Inflammatory macrophage (primary cell): Measurements from ENCODE around the gene PTGDS.

Experiments
- DNase-seq, 2 donors: peaks; one replicate each; pipeline ENCODE4 v3.0.0-alpha.2; 2020 to 2022

The PTGDS gene

DNA sequence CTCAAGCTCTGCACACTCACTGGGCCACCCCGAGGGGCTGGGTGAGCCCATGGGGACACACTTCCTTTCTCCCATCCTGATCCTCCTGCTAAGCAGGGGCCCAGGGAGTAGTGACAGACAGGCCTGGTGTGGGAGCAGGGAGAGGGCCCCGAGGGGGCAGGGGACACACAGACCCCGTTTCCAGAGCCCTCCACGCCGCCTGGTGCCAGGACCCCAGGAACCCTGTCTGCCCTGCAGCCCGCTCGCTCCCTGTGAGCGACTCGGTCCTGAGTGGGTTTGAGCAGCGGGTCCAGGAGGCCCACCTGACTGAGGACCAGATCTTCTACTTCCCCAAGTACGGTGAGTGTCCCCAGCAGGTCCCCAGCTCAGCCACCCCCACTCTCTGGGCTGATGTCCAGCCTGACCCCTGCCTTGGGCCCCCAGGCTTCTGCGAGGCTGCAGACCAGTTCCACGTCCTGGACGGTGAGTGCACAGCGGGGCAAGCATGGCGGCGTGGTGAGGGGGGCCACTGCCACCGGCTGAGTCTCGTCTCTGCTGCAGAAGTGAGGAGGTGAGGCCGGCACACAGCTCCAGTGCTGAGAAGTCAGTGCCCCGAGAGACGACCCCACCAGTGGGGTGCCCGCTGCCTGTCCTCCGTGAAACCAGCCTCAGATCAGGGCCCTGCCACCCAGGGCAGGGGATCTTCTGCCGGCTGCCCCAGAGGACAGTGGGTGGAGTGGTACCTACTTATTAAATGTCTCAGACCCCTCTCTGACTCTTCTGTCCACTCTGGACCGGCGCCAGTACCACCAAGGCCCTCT, 30.9 kb upstream of the PTGDS start:
- DNase-seq, result no peak

DNA sequence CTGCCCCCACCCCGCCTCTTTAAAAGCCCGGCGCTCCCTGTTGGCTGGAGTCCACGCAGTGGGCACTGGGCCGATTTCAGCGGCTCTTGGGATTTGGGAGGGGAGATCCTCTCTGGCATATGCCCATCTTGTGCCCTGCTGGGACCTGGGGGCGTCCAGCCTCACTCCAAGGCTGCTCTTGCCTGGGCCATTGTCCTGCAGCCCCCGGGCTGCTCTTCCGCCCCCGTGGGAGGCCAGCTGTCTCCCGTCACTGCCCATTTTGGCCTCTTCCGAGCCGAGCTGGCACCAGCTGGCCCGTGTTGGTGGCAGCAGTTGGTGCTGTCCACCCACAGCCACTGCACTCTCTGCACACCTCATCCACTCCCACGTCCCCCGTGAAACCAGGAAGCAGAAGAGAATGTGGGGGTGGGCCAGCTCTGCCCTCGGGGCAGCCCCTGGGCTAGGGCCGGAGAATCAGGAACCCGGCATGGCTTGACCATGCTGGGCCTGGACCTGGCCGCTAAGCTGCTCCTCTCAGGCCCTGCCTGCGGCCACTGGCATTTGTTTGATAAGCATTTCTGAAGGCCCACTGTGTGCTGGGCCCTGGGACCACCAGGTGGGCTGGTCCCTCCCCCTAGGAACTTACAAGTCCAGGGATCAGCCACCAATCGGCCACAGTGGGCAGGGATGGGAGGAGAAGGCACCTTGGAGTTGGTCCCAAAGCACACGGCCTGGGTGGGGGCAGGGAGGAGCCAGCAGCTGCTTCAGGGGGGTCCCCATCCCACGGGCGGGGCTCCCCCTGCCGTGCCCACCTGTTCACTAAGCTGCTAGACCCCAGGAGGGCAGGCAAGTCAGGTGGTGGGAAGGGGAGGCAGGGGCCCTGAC, 30.0 kb upstream of the PTGDS start:
- peak in 1 of 2 donors; percentile 63 for DNase-seq

DNA sequence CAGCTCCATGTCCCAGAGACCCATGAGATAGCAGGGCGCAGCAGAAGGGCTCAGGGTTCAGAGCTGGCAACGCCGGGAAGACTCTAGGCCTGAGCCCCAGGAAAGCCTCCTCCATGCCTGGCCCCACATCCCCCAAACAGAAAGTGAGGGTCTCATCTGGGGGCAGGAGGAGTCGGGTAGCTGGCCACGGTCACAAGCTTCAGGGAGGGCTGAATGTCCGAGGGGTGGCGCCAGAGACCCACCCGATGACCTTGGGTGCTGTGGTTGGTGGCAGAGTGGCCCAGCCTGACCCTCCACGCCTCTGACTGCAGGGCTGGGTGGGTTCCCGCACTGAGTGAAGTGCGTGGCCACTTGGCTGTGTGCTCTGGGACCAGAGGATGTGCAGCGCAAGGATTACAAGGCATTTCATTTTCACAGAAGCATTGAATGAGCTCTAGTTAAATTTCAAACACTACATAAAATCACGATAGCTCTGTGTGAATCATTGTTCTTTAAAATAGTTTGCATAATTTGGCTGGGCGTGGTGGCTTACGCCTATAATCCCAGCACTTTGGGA, 29.3 kb upstream of the PTGDS start:
- DNase-seq, result peak; percentile 25 to 43

DNA sequence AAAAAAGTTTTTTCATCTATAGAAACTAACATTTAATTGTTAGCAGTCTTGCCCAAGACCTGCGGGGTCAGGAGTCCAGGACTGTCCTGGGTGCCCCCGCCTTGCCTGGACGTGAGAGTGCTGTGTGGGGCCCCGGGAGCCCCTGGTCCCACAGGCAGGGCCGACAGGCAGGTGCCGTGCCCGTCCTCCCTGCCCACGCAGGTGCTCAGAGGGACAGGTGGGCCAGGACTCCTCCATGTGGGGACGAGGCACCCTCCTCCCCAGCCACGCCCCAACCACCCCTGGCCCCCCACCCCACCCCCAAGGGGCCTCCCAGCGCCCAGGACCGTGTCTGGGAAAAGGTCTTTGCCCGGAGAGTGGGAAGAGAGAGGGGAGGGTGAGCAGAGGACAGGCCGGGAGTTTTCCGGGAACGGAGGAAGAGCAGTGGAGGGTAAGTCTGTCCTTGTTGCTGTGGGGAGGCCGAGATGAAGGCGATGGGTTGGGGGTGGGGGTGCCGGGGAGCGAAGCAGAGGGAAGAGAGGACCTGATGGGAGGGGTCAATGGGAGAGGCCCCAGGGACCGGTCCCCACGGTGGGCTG, 28.0 kb upstream of the PTGDS start:
- DNase-seq, result no peak

DNA sequence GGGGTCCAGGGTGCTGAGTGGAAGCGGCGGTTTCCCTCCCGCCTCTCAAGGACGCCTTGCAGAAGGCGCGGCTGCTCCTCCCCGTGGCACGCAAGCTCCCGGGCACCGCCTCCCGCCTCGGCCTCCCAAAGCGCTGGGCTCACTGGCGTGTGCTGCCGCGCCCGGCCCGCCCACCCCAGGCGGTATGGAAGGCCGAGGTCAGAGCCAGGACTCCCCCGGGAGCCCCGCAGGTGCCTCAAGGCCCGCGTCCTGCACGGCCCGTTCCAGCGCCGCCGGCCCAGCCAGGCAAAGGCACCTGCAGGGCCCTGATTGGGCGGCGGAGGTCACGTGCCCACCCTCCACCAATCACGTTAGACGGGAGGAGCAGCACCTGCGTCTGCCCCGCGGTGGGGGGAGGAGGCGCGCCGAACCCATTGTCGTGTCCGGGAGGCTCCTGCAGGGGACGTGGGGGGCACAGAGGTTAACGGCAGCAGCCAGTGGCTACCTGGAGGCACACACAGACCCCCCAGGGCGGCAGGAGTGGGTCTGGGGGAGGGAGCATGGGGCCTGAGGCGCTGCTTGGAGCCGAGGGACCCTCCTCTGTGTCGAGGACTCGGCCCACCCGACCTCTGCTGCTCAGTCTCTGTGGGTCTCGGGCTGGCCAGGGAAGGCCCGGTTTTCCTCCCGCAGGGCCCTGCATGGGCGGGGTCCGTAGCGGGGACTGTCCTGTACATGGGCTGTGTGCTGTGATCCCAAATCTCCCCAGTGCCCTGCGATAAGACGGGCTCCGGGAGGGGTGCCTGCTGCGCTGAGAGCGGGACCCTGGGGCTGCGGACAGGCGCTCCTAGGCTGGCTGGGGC, 27.3 kb upstream of the PTGDS start:
- DNase-seq, result peak; percentile 86 to 92

DNA sequence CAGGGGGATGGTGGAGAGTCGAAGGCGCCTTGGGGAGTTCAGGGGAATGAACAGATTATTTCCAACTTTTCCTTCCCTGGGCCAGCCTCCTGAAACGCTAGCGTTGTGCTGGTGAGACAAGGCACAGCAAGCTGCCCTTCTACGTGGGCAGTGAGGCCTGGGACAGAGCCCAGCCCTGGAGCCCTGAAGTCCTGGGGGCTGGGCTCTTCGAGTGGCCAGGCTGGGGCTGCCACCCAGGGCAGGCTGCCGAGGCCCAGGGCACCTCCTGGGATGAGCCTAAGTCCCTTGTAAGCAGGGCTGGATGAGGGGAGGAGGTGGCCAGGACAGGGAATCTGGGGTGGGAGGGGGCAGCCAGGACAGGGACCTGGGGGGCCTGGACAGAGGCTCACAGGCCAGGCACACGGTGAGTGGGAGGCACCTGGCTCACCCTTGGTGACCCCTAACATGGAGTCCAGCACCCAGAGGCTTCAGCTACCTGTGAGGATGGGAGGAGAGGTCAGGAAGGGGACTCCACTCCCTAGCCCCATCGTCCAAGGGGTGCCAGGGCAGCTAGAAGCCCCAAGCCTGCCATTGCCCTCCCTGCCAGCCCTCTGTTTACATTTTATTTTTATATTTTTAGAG, 26.5 kb upstream of the PTGDS start:
- DNase-seq, result no peak

DNA sequence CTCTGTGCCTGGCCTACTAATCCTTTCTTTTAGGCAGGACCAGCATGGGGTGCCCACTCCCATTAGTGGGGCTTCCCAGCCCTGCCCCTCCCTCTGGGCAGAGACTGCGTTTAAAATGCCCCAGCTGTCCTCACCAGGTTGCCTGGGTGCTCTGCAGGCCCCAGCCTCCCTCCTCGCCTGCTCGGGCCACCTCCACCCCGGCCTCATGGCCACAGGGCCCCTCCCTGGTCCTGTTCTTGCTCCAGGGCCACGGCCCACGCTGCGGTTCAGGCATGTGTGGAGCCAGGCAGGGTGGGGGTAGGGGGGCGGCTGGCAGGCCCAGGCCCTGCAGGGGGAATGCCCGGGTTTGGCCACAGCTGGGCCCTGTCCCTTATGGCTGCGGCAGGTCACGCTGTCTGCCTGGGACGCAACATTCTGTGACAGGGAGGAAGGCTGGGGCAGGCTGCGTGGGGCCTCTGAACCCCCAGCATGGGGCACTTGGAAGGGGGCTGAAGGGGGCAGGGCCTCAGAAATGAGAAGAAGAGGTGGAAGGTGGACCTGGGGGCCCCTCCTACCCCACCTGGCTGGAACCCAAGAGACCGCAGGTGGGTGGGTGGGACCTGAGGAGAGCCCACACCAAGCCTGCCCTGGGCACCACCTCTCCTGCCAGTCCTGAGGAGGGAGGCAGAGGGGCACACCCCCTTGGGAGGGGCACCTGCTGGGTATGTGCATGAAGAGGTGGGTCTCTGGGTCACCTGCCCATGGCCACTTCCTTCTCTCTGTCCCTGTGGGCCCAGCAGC, 25.6 kb upstream of the PTGDS start, which contains the start of gene LCN12:
Gene LCN12, plus strand, starts transcription at position 733 of the 780 bp plus-strand sequence. CDS start 55 bp downstream, outside the sequence.
- no peak for DNase-seq

DNA sequence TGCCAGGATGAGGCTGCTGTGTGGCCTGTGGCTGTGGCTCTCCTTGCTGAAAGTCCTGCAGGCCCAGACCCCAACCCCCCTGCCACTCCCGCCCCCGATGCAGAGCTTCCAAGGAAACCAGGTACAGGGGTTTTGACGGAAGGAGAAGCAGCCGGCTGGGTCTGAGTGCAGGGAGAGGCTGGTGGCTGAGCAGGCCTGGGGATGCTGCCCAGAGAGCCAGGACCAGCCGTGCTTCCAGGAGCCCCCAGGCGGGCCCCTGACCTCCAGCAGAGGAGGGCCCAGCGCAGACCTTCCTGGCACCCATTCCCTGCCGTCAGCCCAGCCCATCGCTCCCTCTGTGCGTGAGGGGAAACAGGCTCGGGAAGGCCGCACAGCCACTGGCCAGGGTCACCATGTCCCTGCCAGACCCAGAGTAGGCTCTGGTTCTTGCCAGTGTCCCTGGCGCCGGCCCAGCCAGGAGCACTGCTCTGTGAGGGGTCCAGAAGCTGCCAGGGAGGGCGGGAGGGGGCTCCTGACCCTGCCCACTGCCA, 24.9 kb upstream of the PTGDS start:
- DNase-seq, result no peak

DNA sequence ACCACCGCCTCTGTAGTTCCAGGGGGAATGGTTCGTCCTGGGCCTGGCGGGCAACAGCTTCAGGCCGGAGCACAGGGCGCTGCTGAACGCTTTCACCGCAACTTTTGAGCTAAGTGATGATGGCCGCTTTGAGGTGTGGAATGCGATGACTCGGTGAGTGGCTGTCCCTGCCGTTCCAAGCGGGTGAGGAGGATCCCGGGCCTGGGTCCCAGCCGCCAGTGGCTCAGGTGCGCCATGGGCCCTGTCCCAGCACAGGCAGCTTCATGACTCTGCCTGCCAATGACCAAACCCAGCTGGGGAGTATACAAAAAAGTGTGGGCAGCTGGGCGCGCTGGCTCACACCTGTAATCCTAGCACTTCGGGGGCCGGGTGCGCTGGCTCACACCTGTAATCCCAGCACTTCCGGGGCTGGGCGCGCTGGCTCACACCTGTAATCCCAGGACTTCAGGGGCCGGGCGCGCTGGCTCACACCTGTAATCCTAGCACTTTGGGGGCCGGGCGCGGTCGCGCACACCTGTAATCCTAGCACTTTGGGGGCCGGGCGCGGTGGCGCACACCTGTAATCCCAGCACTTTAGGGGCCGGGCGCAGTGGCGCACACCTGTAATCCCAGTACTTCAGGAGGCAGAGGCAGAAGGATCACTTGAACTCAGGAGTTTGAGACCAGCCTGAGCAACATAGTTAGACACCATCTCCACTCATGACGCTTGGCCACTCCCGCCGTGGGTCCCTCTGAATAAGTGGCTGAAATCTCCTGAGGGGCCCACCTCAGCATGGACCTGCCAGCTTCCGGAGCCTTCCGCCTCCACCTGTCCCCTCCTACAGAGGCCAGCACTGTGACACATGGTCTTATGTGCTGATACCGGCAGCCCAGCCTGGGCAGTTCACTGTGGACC, 24.2 kb upstream of the PTGDS start:
- DNase-seq, result no peak

DNA sequence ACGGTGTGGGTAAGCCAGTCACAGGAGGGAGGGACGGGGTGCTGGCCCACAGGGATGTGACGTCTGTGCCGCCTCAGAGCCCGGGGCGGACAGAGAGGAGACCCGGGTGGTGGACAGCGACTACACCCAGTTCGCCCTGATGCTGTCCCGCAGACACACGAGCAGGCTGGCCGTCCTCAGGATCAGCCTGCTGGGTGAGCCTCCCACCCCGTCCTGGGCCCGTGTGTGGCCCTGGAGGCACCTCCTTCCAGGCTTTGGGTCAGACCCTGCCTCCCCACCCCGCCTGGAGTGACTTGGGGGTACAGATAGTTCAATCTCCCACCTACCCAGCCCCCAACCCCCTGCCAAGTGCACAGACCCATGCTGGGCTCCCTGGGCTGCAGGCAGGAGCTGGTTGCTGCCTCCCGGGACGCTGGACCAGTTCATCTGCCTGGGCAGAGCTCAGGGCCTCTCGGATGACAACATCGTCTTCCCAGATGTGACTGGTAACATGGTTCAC, 23.5 kb upstream of the PTGDS start:
- no peak for DNase-seq

DNA sequence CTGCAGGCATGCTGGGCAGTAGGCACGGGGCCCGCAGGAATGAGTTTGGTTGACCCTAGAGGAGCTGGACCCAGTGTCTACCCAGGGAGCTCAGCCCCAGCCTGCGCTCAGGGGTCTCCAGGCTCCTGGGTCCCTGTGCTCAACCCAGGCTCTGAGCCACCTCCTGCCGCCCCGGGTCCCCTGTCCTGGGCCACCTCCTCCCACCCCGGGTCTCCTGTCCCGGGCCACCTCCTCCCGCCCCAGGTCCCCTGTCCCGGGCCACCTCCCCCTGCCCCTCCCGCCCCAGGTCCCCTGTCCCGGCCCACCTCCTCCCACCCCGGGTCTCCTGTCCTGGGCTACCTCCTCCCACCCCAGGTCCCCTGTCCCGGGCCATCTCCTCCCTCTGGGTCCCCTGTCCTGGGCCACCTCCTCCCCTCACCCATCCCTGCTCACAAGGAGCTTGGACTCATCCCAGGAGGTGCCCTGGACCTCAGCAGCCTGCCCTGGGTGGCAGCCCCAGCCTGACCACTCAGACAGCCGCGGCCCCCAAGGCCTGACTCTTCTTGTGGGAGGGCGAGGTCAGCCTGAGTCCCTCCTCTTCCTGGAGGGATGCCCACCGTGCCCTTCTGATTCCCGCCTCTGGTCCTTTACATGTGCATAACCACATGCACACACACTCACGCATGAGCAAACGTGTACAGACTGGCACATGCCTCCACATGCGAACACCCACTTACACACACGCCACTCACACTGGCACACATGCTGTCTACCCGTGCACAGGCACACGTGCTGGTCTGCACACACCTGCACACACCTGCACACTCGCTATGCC, 22.8 kb upstream of the PTGDS start:
- DNase-seq, result no peak

DNA sequence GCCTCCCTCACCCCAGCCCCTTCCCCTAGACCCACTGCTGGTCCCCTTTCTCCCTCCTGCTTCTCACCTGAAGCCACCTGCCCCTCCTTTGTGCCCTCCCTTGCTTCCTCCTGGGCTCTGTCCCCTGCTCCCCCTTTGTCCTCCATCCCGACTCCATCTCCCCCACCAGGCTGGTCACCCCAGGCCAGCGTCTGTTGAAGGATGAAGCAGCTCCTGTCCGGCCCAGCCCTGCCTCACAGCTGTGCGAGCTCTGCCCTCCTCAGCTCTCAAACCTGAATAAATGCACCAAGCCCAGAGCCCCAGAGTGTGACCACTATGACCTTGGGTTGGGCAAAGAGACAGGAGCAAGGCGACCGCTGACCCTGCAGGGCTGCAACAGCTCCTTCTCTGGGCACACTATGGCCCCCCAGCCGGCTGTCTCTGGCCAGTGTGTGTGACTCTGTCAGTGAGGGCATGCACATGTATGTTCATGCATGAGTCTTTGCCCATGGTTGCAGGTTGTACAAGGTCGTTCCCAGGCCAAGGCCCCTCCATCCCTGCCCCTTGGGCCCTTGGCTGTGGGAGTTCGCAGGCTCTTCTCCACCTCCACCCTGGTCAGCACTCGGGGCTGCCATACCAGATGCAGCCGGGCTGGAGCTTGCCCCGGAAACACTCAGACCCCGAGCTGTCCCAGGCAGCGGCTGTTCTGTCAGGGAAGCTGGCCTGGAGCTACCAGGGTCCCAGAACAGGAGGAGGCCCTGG, 21.9 kb upstream of the PTGDS start:
- no peak for DNase-seq

DNA sequence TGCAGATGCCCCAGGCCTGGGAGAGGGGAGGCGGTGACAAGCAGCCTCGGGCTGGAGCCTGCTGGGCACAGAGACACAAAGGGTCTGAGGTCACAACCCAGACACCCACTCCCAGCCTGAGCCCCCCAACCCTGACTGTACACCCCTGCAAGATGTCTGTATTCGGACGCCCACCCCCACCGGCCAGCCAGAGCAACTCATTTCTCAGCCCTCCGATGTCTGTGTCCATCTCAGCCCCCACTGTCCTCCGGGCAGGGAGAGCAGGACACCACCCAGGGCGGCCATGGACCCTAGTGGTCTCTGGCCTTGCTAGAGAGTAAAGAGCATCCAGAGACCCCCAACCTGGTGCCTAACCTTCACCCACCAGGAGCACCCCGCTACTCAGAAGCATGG, 21.4 kb upstream of the PTGDS start:
- DNase-seq, result no peak

DNA sequence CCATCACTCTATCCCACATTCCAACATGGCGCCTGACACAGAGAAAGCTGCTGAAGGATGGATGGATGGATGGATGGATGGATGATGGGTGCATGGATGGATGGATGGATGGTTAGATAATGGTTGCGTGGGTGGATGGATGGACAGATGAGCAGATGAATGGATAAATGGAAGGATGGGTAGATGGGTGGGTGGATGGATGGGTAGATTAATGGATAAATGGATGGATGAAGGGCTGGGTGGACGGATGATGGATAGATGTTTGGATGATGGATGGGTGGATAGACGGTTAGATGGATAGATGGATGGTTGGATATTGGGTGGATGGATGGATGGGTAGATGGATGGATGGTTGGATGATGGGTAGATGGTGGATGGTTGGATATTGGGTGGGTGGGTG, 20.7 kb upstream of the PTGDS start:
- no peak for DNase-seq

DNA sequence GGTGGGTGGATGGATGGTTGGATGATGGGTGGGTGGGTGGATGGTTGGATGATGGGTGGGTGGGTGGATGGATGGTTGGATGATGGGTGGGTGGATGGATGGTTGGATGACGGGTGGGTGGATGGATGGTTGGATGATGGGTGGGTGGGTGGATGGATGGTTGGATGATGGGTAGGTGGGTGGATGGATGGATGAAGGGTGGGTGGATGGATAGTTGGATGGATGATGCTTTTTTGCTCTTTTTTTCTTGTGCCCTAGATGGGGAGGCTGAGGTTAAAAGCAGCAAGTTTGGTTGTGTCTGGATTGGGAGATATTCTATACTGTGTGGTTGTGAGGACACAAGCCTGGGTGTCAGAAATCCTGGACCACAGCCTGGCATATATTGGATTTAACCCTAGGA, 19.8 kb upstream of the PTGDS start:
- DNase-seq, result no peak

DNA sequence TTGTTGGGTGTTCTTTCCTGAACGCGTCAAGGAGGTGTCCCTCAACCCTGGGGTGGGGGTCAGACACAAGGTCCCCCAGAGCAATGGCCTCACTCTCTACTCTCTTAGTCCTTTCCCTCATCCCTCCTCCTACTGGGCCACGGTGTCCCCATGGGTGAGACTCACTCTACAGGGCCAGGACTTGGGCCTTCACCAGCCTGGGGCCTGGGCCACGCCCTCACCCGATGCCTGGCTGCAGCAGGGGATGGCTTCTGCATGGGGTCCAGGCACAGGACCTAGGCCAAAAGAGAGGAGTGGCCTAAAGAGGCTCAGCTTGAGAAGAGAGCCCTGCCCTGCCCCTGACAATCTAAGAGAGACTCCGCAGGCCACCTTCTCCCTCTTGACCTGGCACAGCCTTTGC, 19.4 kb upstream of the PTGDS start:
- DNase-seq, result no peak

DNA sequence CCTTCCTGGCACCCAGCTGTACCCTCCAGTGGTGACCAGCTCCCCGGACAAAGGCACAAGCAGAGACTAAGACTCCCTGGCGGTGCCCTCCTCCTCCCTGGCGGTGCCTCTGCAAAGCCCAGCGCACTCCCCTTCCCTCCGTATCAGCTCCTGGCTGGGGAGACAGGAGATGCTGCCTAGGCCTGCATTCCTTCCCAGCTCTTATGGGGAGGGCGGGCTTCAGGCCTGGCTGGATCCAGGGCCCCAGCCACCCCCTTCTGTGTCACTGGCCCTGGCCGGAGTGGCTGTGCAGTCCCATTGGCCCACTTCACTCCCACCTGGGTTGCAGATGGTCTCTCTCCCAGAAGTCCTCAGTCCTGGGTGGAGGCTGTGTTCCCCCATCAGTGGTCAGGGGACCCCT, 18.8 kb upstream of the PTGDS start:
- no peak for DNase-seq
